ENCODE data around the gene LRRC74B.

GRCh38 chr22:21013657-21014201 is 32.0 kb upstream of the LRRC74B start:
- TF ChIP-seq CTCF (IDR thresholded peaks at IDR 0.05) (no peak), POLR2A (IDR thresholded peaks at IDR 0.05) (no peak)

Data from gastroesophageal sphincter (tissue), 3 donors.